Tibial nerve (tissue), 4 donors: ENCODE results near the gene RDX.

ENCODE experiments used
- EP300 ChIP-seq, 2 donors: sonication (generic); formaldehyde crosslinking; IDR thresholded peaks; one replicate each; pipeline ENCODE4 v1.6.1; 2017; ENCODE audit warnings: antibody characterized with exemption in 2 of 2, mild to moderate bottlenecking in 1 of 2
- TF ChIP-seq, protein P1 (sequence below), 5 experiments: fragments of 200-600 bp in 3 of 5; fragments of 450-650 bp in 2 of 5; sonication (generic) in 3 of 5; IDR thresholded peaks; one replicate each; pipeline ENCODE4 v1.5.1; 2016 to 2019; ENCODE audit warnings: antibody characterized with exemption in 5 of 5, mild to moderate bottlenecking in 3 of 5, moderate library complexity in 2 of 5

DNA sequence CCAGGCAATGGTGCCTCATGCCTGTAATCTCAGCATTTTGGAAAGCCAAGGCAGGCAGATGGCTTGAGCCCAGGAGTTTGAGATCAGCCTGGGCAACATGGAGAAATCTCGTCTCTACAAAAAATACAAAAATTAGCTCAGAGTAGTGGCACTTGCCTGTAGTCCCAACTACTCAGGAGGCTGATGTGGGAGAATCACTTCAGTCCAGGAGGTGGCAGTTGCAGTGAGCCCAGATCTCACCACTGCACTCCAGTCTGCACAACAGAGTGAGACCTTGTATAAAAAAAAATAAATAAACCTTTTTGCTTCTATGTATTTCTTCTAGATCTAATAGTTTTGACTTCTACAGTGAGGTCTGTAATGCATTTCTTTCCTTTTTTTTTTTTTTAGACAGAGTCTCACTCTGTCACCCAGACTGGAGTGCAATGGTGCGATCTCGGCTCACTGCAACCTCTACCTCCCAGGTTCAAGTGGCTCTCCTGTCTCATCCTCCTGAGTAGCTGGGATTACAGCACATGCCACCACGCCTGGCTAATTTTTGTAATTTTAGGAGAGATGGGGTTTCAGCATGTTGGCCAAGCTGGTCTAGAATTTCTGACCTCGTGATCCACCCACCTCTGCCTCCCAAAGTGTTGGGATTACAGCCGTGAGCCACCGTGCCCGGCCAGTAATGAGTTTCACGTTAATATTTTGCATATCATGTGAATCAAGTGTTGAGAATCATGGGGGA, 18.1 kb upstream of the RDX start:
- TF ChIP-seq EP300 (IDR thresholded peaks at IDR 0.05) = no peak
- TF ChIP-seq, protein P1, sequence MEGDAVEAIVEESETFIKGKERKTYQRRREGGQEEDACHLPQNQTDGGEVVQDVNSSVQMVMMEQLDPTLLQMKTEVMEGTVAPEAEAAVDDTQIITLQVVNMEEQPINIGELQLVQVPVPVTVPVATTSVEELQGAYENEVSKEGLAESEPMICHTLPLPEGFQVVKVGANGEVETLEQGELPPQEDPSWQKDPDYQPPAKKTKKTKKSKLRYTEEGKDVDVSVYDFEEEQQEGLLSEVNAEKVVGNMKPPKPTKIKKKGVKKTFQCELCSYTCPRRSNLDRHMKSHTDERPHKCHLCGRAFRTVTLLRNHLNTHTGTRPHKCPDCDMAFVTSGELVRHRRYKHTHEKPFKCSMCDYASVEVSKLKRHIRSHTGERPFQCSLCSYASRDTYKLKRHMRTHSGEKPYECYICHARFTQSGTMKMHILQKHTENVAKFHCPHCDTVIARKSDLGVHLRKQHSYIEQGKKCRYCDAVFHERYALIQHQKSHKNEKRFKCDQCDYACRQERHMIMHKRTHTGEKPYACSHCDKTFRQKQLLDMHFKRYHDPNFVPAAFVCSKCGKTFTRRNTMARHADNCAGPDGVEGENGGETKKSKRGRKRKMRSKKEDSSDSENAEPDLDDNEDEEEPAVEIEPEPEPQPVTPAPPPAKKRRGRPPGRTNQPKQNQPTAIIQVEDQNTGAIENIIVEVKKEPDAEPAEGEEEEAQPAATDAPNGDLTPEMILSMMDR (IDR thresholded peaks at IDR 0.05) = no peak
